PC-3 (cell line): Measurements from ENCODE around the gene MAPK8IP1. TPM values are rescaled to one million over a fixed set of nuclear protein-coding genes. Genes with fewer than 3 reads are reported as not detected.

ENCODE experiments used
- ATAC-seq: fragments of 200-7000 bp; cut with Tn5 transposase; 2 replicates; pipeline ENCODE4 v1.9.1; 2020; ENCODE audit warnings: mild to moderate bottlenecking, moderate library complexity
- BruUV-seq: library from RNA; stranded (reverse); fragments of 400-500 nt; replicated peaks from 2 replicates; lab custom pipeline; 2021; lab: Mats Ljungman, UMichigan
- CTCF ChIA-PET: fragments of 300-600 bp; sonication (Branson Sonifier 250); formaldehyde crosslinking; loops from one replicate; lab custom pipeline; 2022; ENCODE audit warnings: antibody characterized with exemption; lab: Charles Lee
- POLR2A ChIA-PET: fragments of 300-600 bp; sonication (Branson Sonifier 250); formaldehyde crosslinking; loops from one replicate; lab custom pipeline; 2022; ENCODE audit warnings: antibody characterized with exemption; ENCODE audit not compliant: unreplicated experiment; lab: Charles Lee
- DNase-seq: peaks from one replicate; pipeline ENCODE4 v3.0.0-alpha.2; 2015
- H2AFZ ChIP-seq: fragments of 300-600 bp; sonication (generic); 2 replicates; pipeline ENCODE4 v1.6.0; 2016; ENCODE audit warnings: antibody characterized with exemption, low read length
- H3F3A ChIP-seq: fragments of 300-600 bp; sonication (generic); one replicate; pipeline ENCODE4 v1.6.0; 2017; ENCODE audit warnings: antibody characterized with exemption, low read length, control low read depth, mild to moderate bottlenecking; ENCODE audit not compliant: unreplicated experiment
- H3K27ac ChIP-seq: fragments of 300-600 bp; sonication (generic); 2 replicates; pipeline ENCODE4 v1.5.1; 2016; ENCODE audit warnings: mild to moderate bottlenecking, low read length
- H3K27me3 ChIP-seq: fragments of 300-600 bp; sonication (generic); 2 replicates; pipeline ENCODE4 v1.6.1; 2016; ENCODE audit warnings: low read length, mixed read lengths
- H3K36me3 ChIP-seq: fragments of 300-600 bp; sonication (generic); 2 replicates; pipeline ENCODE4 v1.6.1; 2016; ENCODE audit warnings: low read depth, mixed run types, low read length, mixed read lengths
- H3K4me1 ChIP-seq: fragments of 300-600 bp; sonication (generic); 2 replicates; pipeline ENCODE4 v1.5.1; 2016; ENCODE audit warnings: low read length; ENCODE audit not compliant: insufficient read depth
- H3K4me2 ChIP-seq: fragments of 300-600 bp; sonication (generic); 2 replicates; pipeline ENCODE4 v1.6.0; 2016; ENCODE audit warnings: low read length
- H3K4me3 ChIP-seq: fragments of 300-600 bp; sonication (generic); 2 replicates; pipeline ENCODE4 v1.5.1; 2016; ENCODE audit warnings: mild to moderate bottlenecking, low read length, mixed read lengths
- H3K79me2 ChIP-seq: fragments of 300-600 bp; sonication (generic); 2 replicates; pipeline ENCODE4 v1.6.1; 2017; ENCODE audit warnings: low read length, mixed read lengths
- H3K9ac ChIP-seq: fragments of 300-600 bp; sonication (generic); 2 replicates; pipeline ENCODE4 v1.6.0; 2016; ENCODE audit warnings: mild to moderate bottlenecking, low read length
- H3K9me2 ChIP-seq: fragments of 300-600 bp; sonication (generic); replicated peaks from 2 replicates; pipeline ENCODE4 v1.6.1; 2016; ENCODE audit warnings: mixed run types, low read length, mixed read lengths
- H3K9me3 ChIP-seq: fragments of 300-600 bp; sonication (generic); 2 replicates; pipeline ENCODE4 v1.6.1; 2016; ENCODE audit warnings: low read length, mixed read lengths
- H4K20me1 ChIP-seq: fragments of 300-600 bp; sonication (generic); 2 replicates; pipeline ENCODE4 v1.6.1; 2016; ENCODE audit warnings: low read length, mixed read lengths
- EZH2 ChIP-seq: fragments of 300-600 bp; sonication (generic); IDR thresholded peaks from one replicate; pipeline ENCODE4 v1.6.1; 2017; ENCODE audit warnings: antibody characterized with exemption, mild to moderate bottlenecking, low read length; ENCODE audit not compliant: unreplicated experiment
- EZH2phosphoT487 ChIP-seq: fragments of 300-600 bp; sonication (generic); IDR thresholded peaks from 2 replicates; pipeline ENCODE4 v1.6.1; 2018; ENCODE audit warnings: mild to moderate bottlenecking, antibody characterized with exemption, low read length, borderline replicate concordance
- intact Hi-C: fragments of 100-400 bp; cut with micrococcal nuclease; formaldehyde crosslinking; loops from 2 replicates; pipeline ENCODE4 v1.9.0; 2023
- total RNA-seq: library from RNA; depleted of rRNA; stranded (reverse); fragments of >200 nt; gene quantifications from 2 replicates; pipeline ENCODE4 v1.2.3, GENCODE V29; 2014
- TF ChIP-seq, protein P1 (sequence below): fragments of 300-600 bp; sonication (generic); conservative IDR thresholded peaks from 2 replicates; pipeline ENCODE4 v1.5.1; 2017; ENCODE audit warnings: antibody characterized with exemption, low read depth, mild to moderate bottlenecking, low read length

The MAPK8IP1 gene
- total RNA-seq, 1 experiment from 2014 or later, result 7.1 TPM

DNA sequence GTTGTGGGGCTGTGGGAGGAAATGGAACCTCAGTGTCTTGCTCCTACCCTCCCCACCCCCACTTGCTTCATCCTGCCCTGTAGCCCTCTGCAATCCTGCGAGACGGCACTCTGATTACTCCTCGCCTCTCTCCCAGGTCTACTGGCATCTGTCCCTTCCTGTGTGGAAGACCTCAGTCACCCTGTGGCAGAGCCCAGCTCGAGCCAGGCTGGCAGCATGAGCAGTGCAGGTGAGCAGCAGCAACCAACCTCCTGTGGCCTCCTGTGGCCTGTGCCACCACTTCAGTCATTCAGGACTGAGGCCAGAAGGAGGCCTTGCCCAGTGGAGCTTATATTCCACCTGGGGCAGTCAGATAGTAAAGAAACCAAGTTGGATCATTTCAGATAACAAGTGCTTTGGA is 14.7 kb upstream of the MAPK8IP1 start:
- no TSS peak for BruUV-seq
- no peak overlapping the region for H3K27ac ChIP-seq
- no peak overlapping the region for H3K9ac ChIP-seq
- intact Hi-C loops, result no loop called here
- DNase-seq (no peak), ATAC-seq (no peak)
- no peaks in the 10 kb centered on the region for H4K20me1 ChIP-seq
- H3K27me3 ChIP-seq, result no peaks in the 10 kb centered on the region
- no peaks in the 10 kb centered on the region for H3K9me2 ChIP-seq
- H3K36me3 ChIP-seq, result 0 out of 2 replicates have a peak, but pooled peaks cover 4% of the 10 kb centered on the region
- POLR2A ChIA-PET, result interaction anchor here (0.6 kb wide), 1 partner anchor 26 kb away, joined by 5 read pairs; no protein-coding TSS in a partner anchor
- H3F3A ChIP-seq, result no peaks in the 10 kb centered on the region
- no peaks in the 10 kb centered on the region for H3K9me3 ChIP-seq
- H3K79me2 ChIP-seq, result no peaks in the 10 kb centered on the region
- H2AFZ ChIP-seq, result no peak overlapping the region
- no peak overlapping the region for H3K4me2 ChIP-seq
- no peak overlapping the region for H3K4me3 ChIP-seq
- H3K4me1 ChIP-seq, result no peaks in the 10 kb centered on the region
- CTCF ChIA-PET, result no interaction called here
- TF ChIP-seq EZH2phosphoT487, result no peak
- TF ChIP-seq EZH2, result no peak
- TF ChIP-seq, protein P1, sequence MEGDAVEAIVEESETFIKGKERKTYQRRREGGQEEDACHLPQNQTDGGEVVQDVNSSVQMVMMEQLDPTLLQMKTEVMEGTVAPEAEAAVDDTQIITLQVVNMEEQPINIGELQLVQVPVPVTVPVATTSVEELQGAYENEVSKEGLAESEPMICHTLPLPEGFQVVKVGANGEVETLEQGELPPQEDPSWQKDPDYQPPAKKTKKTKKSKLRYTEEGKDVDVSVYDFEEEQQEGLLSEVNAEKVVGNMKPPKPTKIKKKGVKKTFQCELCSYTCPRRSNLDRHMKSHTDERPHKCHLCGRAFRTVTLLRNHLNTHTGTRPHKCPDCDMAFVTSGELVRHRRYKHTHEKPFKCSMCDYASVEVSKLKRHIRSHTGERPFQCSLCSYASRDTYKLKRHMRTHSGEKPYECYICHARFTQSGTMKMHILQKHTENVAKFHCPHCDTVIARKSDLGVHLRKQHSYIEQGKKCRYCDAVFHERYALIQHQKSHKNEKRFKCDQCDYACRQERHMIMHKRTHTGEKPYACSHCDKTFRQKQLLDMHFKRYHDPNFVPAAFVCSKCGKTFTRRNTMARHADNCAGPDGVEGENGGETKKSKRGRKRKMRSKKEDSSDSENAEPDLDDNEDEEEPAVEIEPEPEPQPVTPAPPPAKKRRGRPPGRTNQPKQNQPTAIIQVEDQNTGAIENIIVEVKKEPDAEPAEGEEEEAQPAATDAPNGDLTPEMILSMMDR, result no peak

DNA sequence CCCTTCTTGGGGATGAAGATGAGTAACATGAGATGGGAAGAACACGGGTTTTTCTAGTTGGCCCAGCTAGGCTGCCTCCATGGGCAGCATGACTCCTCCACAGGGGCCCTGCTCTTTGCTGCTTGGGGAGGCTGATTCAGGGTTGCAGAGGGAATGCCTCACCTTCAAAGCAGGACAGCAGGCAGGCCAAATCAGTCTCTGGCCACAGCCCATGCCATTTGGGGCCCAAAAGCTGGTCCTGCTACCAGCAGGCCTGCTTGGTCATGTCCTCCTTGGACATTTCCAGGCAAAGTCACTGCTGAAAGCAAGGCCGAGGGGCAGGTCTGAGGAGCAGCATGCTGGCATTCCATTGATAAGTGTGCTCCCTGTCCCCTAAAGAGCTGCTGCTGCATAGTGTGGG is 13.8 kb upstream of the MAPK8IP1 start:
- Histone ChIP-seq H3K4me3 (no peak overlapping the region), H2AFZ (no peak overlapping the region), H3K4me2 (no peak overlapping the region), H3K4me1 (no peaks in the 10 kb centered on the region), H3K36me3 (0 out of 2 replicates have a peak, but pooled peaks cover 4% of the 10 kb centered on the region), H4K20me1 (no peaks in the 10 kb centered on the region), H3K9me2 (no peaks in the 10 kb centered on the region), H3K27ac (no peak overlapping the region), H3K9me3 (no peaks in the 10 kb centered on the region), H3K79me2 (no peaks in the 10 kb centered on the region), H3F3A (no peaks in the 10 kb centered on the region), H3K27me3 (no peaks in the 10 kb centered on the region), H3K9ac (no peak overlapping the region)
- TF ChIP-seq EZH2phosphoT487 (no peak), EZH2 (no peak)
- TF ChIP-seq, protein P1, result no peak
- ATAC-seq (no peak), DNase-seq (no peak)
- POLR2A ChIA-PET, result no interaction called here
- BruUV-seq, result no TSS peak
- CTCF ChIA-PET, result interaction anchor here (0.6 kb wide), 1 partner anchor 59 kb away, joined by 3 read pairs; no protein-coding TSS in a partner anchor
- intact Hi-C loops, result loop anchor here (2.0 kb wide), 1 partner anchor 47 kb away; no protein-coding TSS in a partner anchor

GRCh38 chr11:45872651-45873356 is 12.6 kb upstream of the MAPK8IP1 start:
- ChIA-PET CTCF (interaction anchor here (0.7 kb wide), 1 partner anchor 126 kb away, joined by 3 read pairs; no protein-coding TSS in a partner anchor), POLR2A (interaction anchor here (0.6 kb wide), 1 partner anchor 93 kb away, joined by 4 read pairs; no protein-coding TSS in a partner anchor)
- Histone ChIP-seq H3K36me3 (0 out of 2 replicates have a peak, but pooled peaks cover 5% of the 10 kb centered on the region), H3K9ac (no peak overlapping the region), H3K9me2 (no peaks in the 10 kb centered on the region), H3K27me3 (no peaks in the 10 kb centered on the region), H3K27ac (no peak overlapping the region; the same call in 1 of the 2 replicates), H2AFZ (no peak overlapping the region), H3K4me2 (no peak overlapping the region), H3K4me3 (no peak overlapping the region), H3F3A (no peaks in the 10 kb centered on the region), H3K4me1 (no peaks in the 10 kb centered on the region), H4K20me1 (no peaks in the 10 kb centered on the region), H3K9me3 (no peaks in the 10 kb centered on the region), H3K79me2 (no peaks in the 10 kb centered on the region)
- intact Hi-C loops, result loop anchor here (2.0 kb wide), 1 partner anchor 46 kb away; no protein-coding TSS in a partner anchor
- BruUV-seq, result no TSS peak
- DNase-seq (peak; percentile 59), ATAC-seq (peak; percentile 78)
- TF ChIP-seq, protein P1, result peak; percentile 77
- no peak for TF ChIP-seq EZH2phosphoT487
